GM23338 (cell line): ENCODE measurements around the gene MOCS2. TPM values are rescaled to one million over a fixed set of nuclear protein-coding genes. Genes with fewer than 3 reads are reported as not detected.

Source experiments
- ATAC-seq: fragments of 200-7000 bp; cut with Tn5 transposase; 3 replicates; pipeline ENCODE4 v1.9.1; 2020
- DNase-seq: peaks from one replicate; pipeline ENCODE4 v3.0.0-alpha.2; 2015; ENCODE audit warnings: low spot score
- H2AFZ ChIP-seq: fragments of 200-600 bp; sonication (generic); 2 replicates; pipeline ENCODE4 v1.8.0; 2016; ENCODE audit warnings: antibody characterized with exemption, mild to moderate bottlenecking, moderate library complexity
- H3F3A ChIP-seq: fragments of 200-600 bp; sonication (generic); replicated peaks from 2 replicates; pipeline ENCODE4 v1.8.0; 2017; ENCODE audit warnings: antibody characterized with exemption, mixed run types, low read depth
- H3K27ac ChIP-seq: fragments of 200-600 bp; sonication (generic); 2 replicates; pipeline ENCODE4 v1.6.1; 2016; ENCODE audit warnings: low read depth
- H3K27me3 ChIP-seq: fragments of 200-600 bp; sonication (generic); 2 replicates; pipeline ENCODE4 v1.8.0; 2016; ENCODE audit warnings: mild to moderate bottlenecking, mixed run types, moderate library complexity; ENCODE audit not compliant: insufficient read depth
- H3K36me3 ChIP-seq: fragments of 200-600 bp; sonication (generic); 2 replicates; pipeline ENCODE4 v1.8.0; 2016; ENCODE audit warnings: mild to moderate bottlenecking; ENCODE audit not compliant: insufficient read depth
- H3K4me1 ChIP-seq: fragments of 200-600 bp; sonication (generic); 2 replicates; pipeline ENCODE4 v1.8.0; 2016; ENCODE audit warnings: mild to moderate bottlenecking, moderate library complexity; ENCODE audit not compliant: insufficient read depth
- H3K4me2 ChIP-seq: fragments of 200-600 bp; sonication (generic); 2 replicates; pipeline ENCODE4 v1.7.1; 2017; ENCODE audit warnings: mixed run types
- H3K4me3 ChIP-seq: fragments of 200-600 bp; sonication (generic); 2 replicates; pipeline ENCODE4 v1.6.1; 2016; ENCODE audit warnings: mixed run types
- H3K79me2 ChIP-seq: fragments of 200-600 bp; sonication (generic); replicated peaks from 2 replicates; pipeline ENCODE4 v1.8.0; 2017; ENCODE audit warnings: mild to moderate bottlenecking; ENCODE audit not compliant: insufficient read depth
- H3K9me2 ChIP-seq: fragments of 200-600 bp; sonication (generic); 2 replicates; pipeline ENCODE4 v1.8.0; 2017; ENCODE audit not compliant: insufficient read depth
- H4K20me1 ChIP-seq: fragments of 200-600 bp; sonication (generic); replicated peaks from 2 replicates; pipeline ENCODE4 v1.8.0; 2017; ENCODE audit warnings: mild to moderate bottlenecking; ENCODE audit not compliant: insufficient read depth
- H3K27ac Mint-ChIP-seq: 2 replicates; pipeline ENCODE4 v1.8.0; 2020; ENCODE audit warnings: inconsistent platforms, mild to moderate bottlenecking, moderate library complexity, mixed read lengths
- H3K27me3 Mint-ChIP-seq: 3 replicates; pipeline ENCODE4 v1.8.0; 2022; ENCODE audit warnings: low read depth, mild to moderate bottlenecking, moderate library complexity, mixed read lengths, inconsistent platforms; ENCODE audit not compliant: insufficient read depth, poor library complexity
- H3K36me3 Mint-ChIP-seq: 3 replicates; pipeline ENCODE4 v1.8.0; 2021; ENCODE audit warnings: low read depth, mild to moderate bottlenecking, inconsistent platforms, moderate library complexity, mixed read lengths
- H3K4me1 Mint-ChIP-seq: 3 replicates; pipeline ENCODE4 v1.8.0; 2020; ENCODE audit warnings: mild to moderate bottlenecking, inconsistent platforms, mixed read lengths
- H3K4me3 Mint-ChIP-seq: 3 replicates; pipeline ENCODE4 v1.8.0; 2021; ENCODE audit warnings: moderate library complexity, mild to moderate bottlenecking, inconsistent platforms, mixed read lengths
- H3K9me3 Mint-ChIP-seq: 3 replicates; pipeline ENCODE4 v1.8.0; 2020; ENCODE audit warnings: moderate library complexity, mild to moderate bottlenecking, inconsistent platforms, mixed read lengths
- CREB1 ChIP-seq: fragments of 250-450 bp; sonication (Bioruptor Pico); IDR thresholded peaks from 2 replicates; pipeline ENCODE4 v1.5.0; 2020; ENCODE audit warnings: low read depth, mild to moderate bottlenecking, moderate library complexity
- CTCF ChIP-seq, 2 experiments: fragments of 200-600 bp in 1 of 2; sonication (generic) in 1 of 2; conservative IDR thresholded peaks; 2 replicates each; pipeline versions ENCODE4 v1.5.1 to v1.6.1; 2016 to 2017; ENCODE audit warnings: antibody characterized with exemption in 2 of 2, low read depth in 2 of 2, mild to moderate bottlenecking in 2 of 2, moderate library complexity in 1 of 2
- ETS1 ChIP-seq: IDR thresholded peaks from 2 replicates; pipeline ENCODE4 v1.6.1; 2016; ENCODE audit warnings: antibody characterized with exemption
- EZH2 ChIP-seq: fragments of 200-600 bp; sonication (generic); IDR thresholded peaks from one replicate; pipeline ENCODE4 v1.8.0; 2017; ENCODE audit warnings: antibody characterized with exemption, mild to moderate bottlenecking, low read depth; ENCODE audit not compliant: unreplicated experiment
- EZH2phosphoT487 ChIP-seq: fragments of 200-600 bp; sonication (generic); IDR thresholded peaks from one replicate; pipeline ENCODE4 v1.8.1; 2018; ENCODE audit warnings: antibody characterized with exemption; ENCODE audit not compliant: unreplicated experiment
- JUNB ChIP-seq: IDR thresholded peaks from one replicate; pipeline ENCODE4 v1.6.1; 2016; ENCODE audit warnings: antibody characterized with exemption; ENCODE audit not compliant: unreplicated experiment
- NANOG ChIP-seq: IDR thresholded peaks from 2 replicates; pipeline ENCODE4 v1.6.1; 2016; ENCODE audit warnings: antibody characterized with exemption, borderline replicate concordance
- POLR2AphosphoS5 ChIP-seq: IDR thresholded peaks from 2 replicates; pipeline ENCODE4 v1.6.1; 2016; ENCODE audit warnings: antibody characterized with exemption, low read depth
- STAT1 ChIP-seq: IDR thresholded peaks from one replicate; pipeline ENCODE4 v1.6.1; 2016; ENCODE audit warnings: antibody characterized with exemption; ENCODE audit not compliant: unreplicated experiment
- ZNF114 ChIP-seq: fragments of 250-450 bp; sonication (Bioruptor Pico); IDR thresholded peaks from 2 replicates; pipeline ENCODE4 v1.5.0; 2020; ENCODE audit warnings: mild to moderate bottlenecking, moderate library complexity
- ZNF331 ChIP-seq: fragments of 250-450 bp; sonication (Bioruptor Pico); IDR thresholded peaks from 2 replicates; pipeline ENCODE4 v1.5.0; 2020; ENCODE audit warnings: low read depth, mild to moderate bottlenecking, moderate library complexity
- polyA plus RNA-seq: library from polyadenylated mRNA; unstranded; fragments of >200 nt; fragmentation: Nextera tagmentation; extraction: Ambion mirVana; gene quantifications from 2 replicates; pipeline ENCODE4 v1.2.1, GENCODE V29; 2016
- total RNA-seq: library from RNA; depleted of rRNA; stranded (reverse); fragments of >200 nt; shearing (Covaris generic); gene quantifications from 2 replicates; pipeline ENCODE4 v1.2.3, GENCODE V29; 2014
- TF ChIP-seq, protein P1 (sequence below): IDR thresholded peaks from one replicate; pipeline ENCODE4 v1.6.1; 2018; ENCODE audit warnings: antibody characterized with exemption; ENCODE audit not compliant: unreplicated experiment
- TF ChIP-seq, protein P2 (sequence below): fragments of 250-450 bp; sonication (Bioruptor Pico); IDR thresholded peaks from 2 replicates; pipeline ENCODE4 v1.5.0; 2020; ENCODE audit warnings: mild to moderate bottlenecking, moderate library complexity

The MOCS2 gene
- total and polyA plus RNA-seq, 2 experiments from 2014 or later = 18.3 to 41.8 TPM

DNA sequence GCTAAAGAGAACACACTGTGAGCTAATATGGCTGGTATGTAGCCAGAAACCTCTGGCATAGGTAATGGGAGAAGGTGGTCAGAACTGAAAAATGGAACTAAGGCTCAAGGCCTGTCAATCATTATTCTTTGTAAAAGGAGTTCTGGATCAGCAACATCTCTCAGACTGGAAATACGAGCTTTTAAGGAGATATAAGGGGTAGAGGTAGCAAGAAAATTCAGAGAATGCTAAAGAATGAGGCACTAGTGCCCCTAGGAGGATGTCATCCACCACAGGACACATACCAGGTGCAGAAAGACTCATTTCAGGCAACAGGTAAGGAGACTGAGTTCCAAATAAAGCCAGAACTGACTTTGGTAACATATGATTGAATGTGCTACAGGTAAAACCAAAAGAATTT is 18.9 kb upstream of the MOCS2 start:
- Histone ChIP-seq H3K4me1 (no peaks in the 10 kb centered on the region), H3K9me2 (0 out of 2 replicates have a peak, but pooled peaks cover 16% of the 10 kb centered on the region), H3K36me3 (no peaks in the 10 kb centered on the region), H3K27me3 (no peaks in the 10 kb centered on the region), H2AFZ (no peak overlapping the region), H4K20me1 (no peaks in the 10 kb centered on the region; the same call in 1 of the 2 replicates), H3K79me2 (no peaks in the 10 kb centered on the region), H3K4me2 (no peak overlapping the region), H3K27ac (no peak overlapping the region), H3F3A (no peaks in the 10 kb centered on the region), H3K4me3 (no peak overlapping the region)
- TF ChIP-seq ETS1 (no peak), CREB1 (CRISPR knock-in tag) (no peak), EZH2phosphoT487 (no peak), STAT1 (no peak), ZNF331 (no peak), EZH2 (no peak), POLR2AphosphoS5 (no peak), NANOG (no peak), ZNF114 (CRISPR knock-in tag) (no peak), CTCF (conservative IDR thresholded peaks at IDR 0.05; ENCODE audit: low read depth in 2 of 2) (no peak), JUNB (no peak)
- TF ChIP-seq, protein P1, sequence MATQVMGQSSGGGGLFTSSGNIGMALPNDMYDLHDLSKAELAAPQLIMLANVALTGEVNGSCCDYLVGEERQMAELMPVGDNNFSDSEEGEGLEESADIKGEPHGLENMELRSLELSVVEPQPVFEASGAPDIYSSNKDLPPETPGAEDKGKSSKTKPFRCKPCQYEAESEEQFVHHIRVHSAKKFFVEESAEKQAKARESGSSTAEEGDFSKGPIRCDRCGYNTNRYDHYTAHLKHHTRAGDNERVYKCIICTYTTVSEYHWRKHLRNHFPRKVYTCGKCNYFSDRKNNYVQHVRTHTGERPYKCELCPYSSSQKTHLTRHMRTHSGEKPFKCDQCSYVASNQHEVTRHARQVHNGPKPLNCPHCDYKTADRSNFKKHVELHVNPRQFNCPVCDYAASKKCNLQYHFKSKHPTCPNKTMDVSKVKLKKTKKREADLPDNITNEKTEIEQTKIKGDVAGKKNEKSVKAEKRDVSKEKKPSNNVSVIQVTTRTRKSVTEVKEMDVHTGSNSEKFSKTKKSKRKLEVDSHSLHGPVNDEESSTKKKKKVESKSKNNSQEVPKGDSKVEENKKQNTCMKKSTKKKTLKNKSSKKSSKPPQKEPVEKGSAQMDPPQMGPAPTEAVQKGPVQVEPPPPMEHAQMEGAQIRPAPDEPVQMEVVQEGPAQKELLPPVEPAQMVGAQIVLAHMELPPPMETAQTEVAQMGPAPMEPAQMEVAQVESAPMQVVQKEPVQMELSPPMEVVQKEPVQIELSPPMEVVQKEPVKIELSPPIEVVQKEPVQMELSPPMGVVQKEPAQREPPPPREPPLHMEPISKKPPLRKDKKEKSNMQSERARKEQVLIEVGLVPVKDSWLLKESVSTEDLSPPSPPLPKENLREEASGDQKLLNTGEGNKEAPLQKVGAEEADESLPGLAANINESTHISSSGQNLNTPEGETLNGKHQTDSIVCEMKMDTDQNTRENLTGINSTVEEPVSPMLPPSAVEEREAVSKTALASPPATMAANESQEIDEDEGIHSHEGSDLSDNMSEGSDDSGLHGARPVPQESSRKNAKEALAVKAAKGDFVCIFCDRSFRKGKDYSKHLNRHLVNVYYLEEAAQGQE = no peak
- TF ChIP-seq, protein P2, sequence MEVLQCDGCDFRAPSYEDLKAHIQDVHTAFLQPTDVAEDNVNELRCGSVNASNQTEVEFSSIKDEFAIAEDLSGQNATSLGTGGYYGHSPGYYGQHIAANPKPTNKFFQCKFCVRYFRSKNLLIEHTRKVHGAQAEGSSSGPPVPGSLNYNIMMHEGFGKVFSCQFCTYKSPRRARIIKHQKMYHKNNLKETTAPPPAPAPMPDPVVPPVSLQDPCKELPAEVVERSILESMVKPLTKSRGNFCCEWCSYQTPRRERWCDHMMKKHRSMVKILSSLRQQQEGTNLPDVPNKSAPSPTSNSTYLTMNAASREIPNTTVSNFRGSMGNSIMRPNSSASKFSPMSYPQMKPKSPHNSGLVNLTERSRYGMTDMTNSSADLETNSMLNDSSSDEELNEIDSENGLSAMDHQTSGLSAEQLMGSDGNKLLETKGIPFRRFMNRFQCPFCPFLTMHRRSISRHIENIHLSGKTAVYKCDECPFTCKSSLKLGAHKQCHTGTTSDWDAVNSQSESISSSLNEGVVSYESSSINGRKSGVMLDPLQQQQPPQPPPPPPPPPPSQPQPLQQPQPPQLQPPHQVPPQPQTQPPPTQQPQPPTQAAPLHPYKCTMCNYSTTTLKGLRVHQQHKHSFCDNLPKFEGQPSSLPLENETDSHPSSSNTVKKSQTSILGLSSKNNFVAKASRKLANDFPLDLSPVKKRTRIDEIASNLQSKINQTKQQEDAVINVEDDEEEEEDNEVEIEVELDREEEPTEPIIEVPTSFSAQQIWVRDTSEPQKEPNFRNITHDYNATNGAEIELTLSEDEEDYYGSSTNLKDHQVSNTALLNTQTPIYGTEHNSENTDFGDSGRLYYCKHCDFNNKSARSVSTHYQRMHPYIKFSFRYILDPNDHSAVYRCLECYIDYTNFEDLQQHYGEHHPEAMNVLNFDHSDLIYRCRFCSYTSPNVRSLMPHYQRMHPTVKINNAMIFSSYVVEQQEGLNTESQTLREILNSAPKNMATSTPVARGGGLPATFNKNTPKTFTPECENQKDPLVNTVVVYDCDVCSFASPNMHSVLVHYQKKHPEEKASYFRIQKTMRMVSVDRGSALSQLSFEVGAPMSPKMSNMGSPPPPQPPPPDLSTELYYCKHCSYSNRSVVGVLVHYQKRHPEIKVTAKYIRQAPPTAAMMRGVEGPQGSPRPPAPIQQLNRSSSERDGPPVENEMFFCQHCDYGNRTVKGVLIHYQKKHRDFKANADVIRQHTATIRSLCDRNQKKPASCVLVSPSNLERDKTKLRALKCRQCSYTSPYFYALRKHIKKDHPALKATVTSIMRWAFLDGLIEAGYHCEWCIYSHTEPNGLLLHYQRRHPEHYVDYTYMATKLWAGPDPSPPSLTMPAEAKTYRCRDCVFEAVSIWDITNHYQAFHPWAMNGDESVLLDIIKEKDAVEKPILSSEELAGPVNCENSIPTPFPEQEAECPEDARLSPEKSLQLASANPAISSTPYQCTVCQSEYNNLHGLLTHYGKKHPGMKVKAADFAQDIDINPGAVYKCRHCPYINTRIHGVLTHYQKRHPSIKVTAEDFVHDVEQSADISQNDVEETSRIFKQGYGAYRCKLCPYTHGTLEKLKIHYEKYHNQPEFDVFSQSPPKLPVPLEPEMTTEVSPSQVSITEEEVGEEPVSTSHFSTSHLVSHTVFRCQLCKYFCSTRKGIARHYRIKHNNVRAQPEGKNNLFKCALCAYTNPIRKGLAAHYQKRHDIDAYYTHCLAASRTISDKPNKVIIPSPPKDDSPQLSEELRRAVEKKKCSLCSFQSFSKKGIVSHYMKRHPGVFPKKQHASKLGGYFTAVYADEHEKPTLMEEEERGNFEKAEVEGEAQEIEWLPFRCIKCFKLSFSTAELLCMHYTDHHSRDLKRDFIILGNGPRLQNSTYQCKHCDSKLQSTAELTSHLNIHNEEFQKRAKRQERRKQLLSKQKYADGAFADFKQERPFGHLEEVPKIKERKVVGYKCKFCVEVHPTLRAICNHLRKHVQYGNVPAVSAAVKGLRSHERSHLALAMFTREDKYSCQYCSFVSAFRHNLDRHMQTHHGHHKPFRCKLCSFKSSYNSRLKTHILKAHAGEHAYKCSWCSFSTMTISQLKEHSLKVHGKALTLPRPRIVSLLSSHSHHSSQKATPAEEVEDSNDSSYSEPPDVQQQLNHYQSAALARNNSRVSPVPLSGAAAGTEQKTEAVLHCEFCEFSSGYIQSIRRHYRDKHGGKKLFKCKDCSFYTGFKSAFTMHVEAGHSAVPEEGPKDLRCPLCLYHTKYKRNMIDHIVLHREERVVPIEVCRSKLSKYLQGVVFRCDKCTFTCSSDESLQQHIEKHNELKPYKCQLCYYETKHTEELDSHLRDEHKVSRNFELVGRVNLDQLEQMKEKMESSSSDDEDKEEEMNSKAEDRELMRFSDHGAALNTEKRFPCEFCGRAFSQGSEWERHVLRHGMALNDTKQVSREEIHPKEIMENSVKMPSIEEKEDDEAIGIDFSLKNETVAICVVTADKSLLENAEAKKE (CRISPR knock-in tag) = no peak
- Mint-ChIP-seq H3K4me3 (no peak overlapping the region), H3K4me1 (no peaks in the 10 kb centered on the region), H3K27ac (no peak overlapping the region), H3K9me3 (no peaks in the 10 kb centered on the region), H3K27me3 (no peaks in the 10 kb centered on the region), H3K36me3 (no peaks in the 10 kb centered on the region)
- ATAC-seq = no peak
- DNase-seq = no peak
